ENCODE measurements around the gene MT1X. TPM values are rescaled to one million over a fixed set of nuclear protein-coding genes. Genes with fewer than 3 reads are reported as not detected.

Gene MT1X
- polyA plus RNA-seq, 2 of the 4 experiments (the other 2 are of a cell fraction): 44.0 to 131 TPM

GRCh38 chr16:56722200-56722842 lies 40.1 kb downstream of the MT1X start:
- ATAC-seq (no peak), DNase-seq (ENCODE audit: low read depth in 1 of 2, low spot score in 1 of 2) (no peak), FAIRE-seq (no peak)
- Histone ChIP-seq H3K27ac (no peak overlapping the region), H3K4me3 (no peak overlapping the region), H3K4me1 (no peaks in the 10 kb centered on the region), H3K4me2 (no peak overlapping the region), H3K9me3 (no peaks in the 10 kb centered on the region)
- 39% methylated on average over 5 of the region's 5 CpGs for WGBS (ENCODE audit: missing lambda C conversion rate)
- ChIA-PET CTCF (interaction anchor here (1.3 kb wide), 1 partner anchor 20 kb away, joined by 3 read pairs; no protein-coding TSS in a partner anchor), POLR2A (no interaction called here)
- TF ChIP-seq HMGXB4 (CRISPR knock-in tag; IDR thresholded peaks at IDR 0.05; ENCODE audit: borderline replicate concordance) (no peak), RAD21 (conservative IDR thresholded peaks at IDR 0.05 in 1 of 2, IDR thresholded peaks at IDR 0.05 in 1 of 2) (no peak), TFCP2L1 (CRISPR knock-in tag; IDR thresholded peaks at IDR 0.05) (no peak), RFX5 (IDR thresholded peaks at IDR 0.05) (no peak), MAFK (IDR thresholded peaks at IDR 0.05; ENCODE audit: partially characterized antibody) (no peak), ESRRA (IDR thresholded peaks at IDR 0.05; ENCODE audit: borderline replicate concordance, low read length) (no peak), POLR2AphosphoS2 (conservative IDR thresholded peaks at IDR 0.05; ENCODE audit: low read length) (no peak)

GRCh38 chr16:56724191-56724590 lies 41.9 kb downstream of the MT1X start:
- Histone ChIP-seq H3K9me3 (no peaks in the 10 kb centered on the region), H3K4me1 (peaks cover 5% of the 10 kb centered on the region; the same call in 1 of the 3 replicates), H3K27ac (no peak overlapping the region), H3K4me2 (no peak overlapping the region), H3K4me3 (no peak overlapping the region)
- ATAC-seq: no peak
- TF ChIP-seq FOSL2 (IDR thresholded peaks at IDR 0.05) (no peak), FOSL2 (CRISPR knock-in tag; IDR thresholded peaks at IDR 0.05) (no peak), HDAC2 (IDR thresholded peaks at IDR 0.05) (no peak), TFCP2L1 (CRISPR knock-in tag; IDR thresholded peaks at IDR 0.05) (no peak), KDM5A (IDR thresholded peaks at IDR 0.05) (no peak), MYC (IDR thresholded peaks at IDR 0.05; ENCODE audit: borderline replicate concordance, low read length) (no peak), CBX8 (IDR thresholded peaks at IDR 0.05) (no peak), CEBPB (IDR thresholded peaks at IDR 0.05) (no peak)
- CTCF ChIA-PET: no interaction called here
- DNase-seq (ENCODE audit: low read depth in 1 of 2, low spot score in 1 of 2): no peak
- no peak for FAIRE-seq
- POLR2A ChIA-PET: no interaction called here
- 89% methylated on average over 3 of the region's 3 CpGs for WGBS (ENCODE audit: missing lambda C conversion rate)

- WGBS (ENCODE audit: missing lambda C conversion rate): 70% methylated on average over 2 of the region's 2 CpGs
- FAIRE-seq (no peak), ATAC-seq (no peak), DNase-seq (ENCODE audit: low read depth in 1 of 2, low spot score in 1 of 2) (no peak)
- Histone ChIP-seq H3K4me3 (no peak overlapping the region), H3K27ac (no peak overlapping the region), H3K4me2 (no peak overlapping the region), H3K9me3 (no peaks in the 10 kb centered on the region), H3K4me1 (peaks cover 11% of the 10 kb centered on the region; the same call in 1 of the 3 replicates)
- TF ChIP-seq JUNB (IDR thresholded peaks at IDR 0.05) (no peak), KDM5A (IDR thresholded peaks at IDR 0.05) (no peak), SMC3 (IDR thresholded peaks at IDR 0.05) (no peak), HOXA7 (CRISPR knock-in tag; IDR thresholded peaks at IDR 0.05) (no peak), CHD4 (IDR thresholded peaks at IDR 0.05; ENCODE audit: borderline replicate concordance) (no peak), ZSCAN20 (CRISPR knock-in tag; IDR thresholded peaks at IDR 0.05) (no peak), ATOH8 (CRISPR knock-in tag; IDR thresholded peaks at IDR 0.05; ENCODE audit: low read depth) (no peak), ELK1 (IDR thresholded peaks at IDR 0.05; ENCODE audit: low read depth, low read length) (no peak), ZC3H11A (IDR thresholded peaks at IDR 0.05) (no peak), CBX8 (IDR thresholded peaks at IDR 0.05) (no peak), CHD2 (IDR thresholded peaks at IDR 0.05; ENCODE audit: low read length, partially characterized antibody) (no peak), KDM1A (IDR thresholded peaks at IDR 0.05; ENCODE audit: low read depth) (no peak), FOSB (CRISPR knock-in tag; IDR thresholded peaks at IDR 0.05) (no peak), RFX5 (IDR thresholded peaks at IDR 0.05) (no peak), PHF8 (IDR thresholded peaks at IDR 0.05; ENCODE audit: borderline replicate concordance, low read depth) (no peak)
- TF ChIP-seq, protein P1, sequence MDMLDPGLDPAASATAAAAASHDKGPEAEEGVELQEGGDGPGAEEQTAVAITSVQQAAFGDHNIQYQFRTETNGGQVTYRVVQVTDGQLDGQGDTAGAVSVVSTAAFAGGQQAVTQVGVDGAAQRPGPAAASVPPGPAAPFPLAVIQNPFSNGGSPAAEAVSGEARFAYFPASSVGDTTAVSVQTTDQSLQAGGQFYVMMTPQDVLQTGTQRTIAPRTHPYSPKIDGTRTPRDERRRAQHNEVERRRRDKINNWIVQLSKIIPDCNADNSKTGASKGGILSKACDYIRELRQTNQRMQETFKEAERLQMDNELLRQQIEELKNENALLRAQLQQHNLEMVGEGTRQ (IDR thresholded peaks at IDR 0.05): no peak
- TF ChIP-seq, protein P2, sequence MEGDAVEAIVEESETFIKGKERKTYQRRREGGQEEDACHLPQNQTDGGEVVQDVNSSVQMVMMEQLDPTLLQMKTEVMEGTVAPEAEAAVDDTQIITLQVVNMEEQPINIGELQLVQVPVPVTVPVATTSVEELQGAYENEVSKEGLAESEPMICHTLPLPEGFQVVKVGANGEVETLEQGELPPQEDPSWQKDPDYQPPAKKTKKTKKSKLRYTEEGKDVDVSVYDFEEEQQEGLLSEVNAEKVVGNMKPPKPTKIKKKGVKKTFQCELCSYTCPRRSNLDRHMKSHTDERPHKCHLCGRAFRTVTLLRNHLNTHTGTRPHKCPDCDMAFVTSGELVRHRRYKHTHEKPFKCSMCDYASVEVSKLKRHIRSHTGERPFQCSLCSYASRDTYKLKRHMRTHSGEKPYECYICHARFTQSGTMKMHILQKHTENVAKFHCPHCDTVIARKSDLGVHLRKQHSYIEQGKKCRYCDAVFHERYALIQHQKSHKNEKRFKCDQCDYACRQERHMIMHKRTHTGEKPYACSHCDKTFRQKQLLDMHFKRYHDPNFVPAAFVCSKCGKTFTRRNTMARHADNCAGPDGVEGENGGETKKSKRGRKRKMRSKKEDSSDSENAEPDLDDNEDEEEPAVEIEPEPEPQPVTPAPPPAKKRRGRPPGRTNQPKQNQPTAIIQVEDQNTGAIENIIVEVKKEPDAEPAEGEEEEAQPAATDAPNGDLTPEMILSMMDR (IDR thresholded peaks at IDR 0.05): no peak
- POLR2A ChIA-PET: no interaction called here
- CTCF ChIA-PET: interaction anchor here (1.3 kb wide), 1 partner anchor 67 kb away, joined by 3 read pairs; no protein-coding TSS in a partner anchor
Observed at GRCh38 chr16:56726283-56726682, 44.0 kb downstream of the MT1X start.
